ENCODE data around the gene HOXB2.
"Not testable (repeated sequence)": the region's sequence is repeated elsewhere in the genome, so short reads cannot be mapped to it uniquely, and the experiment has no call there.

Gene HOXB2

GRCh38 chr17:48510761-48511604 is 33.9 kb downstream of the HOXB2 start:
- Histone ChIP-seq H3K4me1 (peaks cover 0 to 13% (median 7%) of the 10 kb centered on the region in 10 experiments; a peak in 12 of 20 replicates), H3K36me3 (no peaks in the 10 kb centered on the region), H3K27ac (no peak overlapping the region), H4K20me1 (no peaks in the 10 kb centered on the region), H3K9ac (no peak overlapping the region), H3K4me3 (no peak overlapping the region), H3K4me2 (no peak overlapping the region), H3K27me3 (peaks cover 0 to 5% (median 0%) of the 10 kb centered on the region in 11 experiments; a peak in 4 of 22 replicates), H3K9me3 (replicated peaks in 1 of 11) (no peaks in the 10 kb centered on the region)
- no peak for TF ChIP-seq Cebpa-rat (IDR thresholded peaks at IDR 0.05)

DNA sequence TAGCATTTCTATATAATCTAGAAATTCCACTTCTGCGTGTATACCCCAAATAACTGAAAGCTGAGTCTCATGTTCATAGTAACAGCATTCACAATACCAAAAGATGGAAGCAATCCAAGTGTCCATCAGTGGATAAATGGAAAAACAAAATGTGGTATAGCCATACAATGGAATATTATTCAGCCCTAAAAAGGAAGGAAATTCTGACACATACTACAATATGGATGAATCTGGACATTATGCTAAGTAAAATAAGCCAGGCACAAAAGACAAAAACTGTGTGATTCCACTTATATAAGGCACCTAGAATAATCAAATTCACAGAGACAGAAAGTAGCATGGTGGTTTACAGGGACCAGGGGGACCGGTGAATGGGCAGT is 34.5 kb downstream of the HOXB2 start:
- Histone ChIP-seq H3K9ac (no peak overlapping the region), H4K20me1 (no peaks in the 10 kb centered on the region), H3K9me3 (replicated peaks in 1 of 11) (no peaks in the 10 kb centered on the region), H3K4me1 (peaks cover 0 to 19% (median 7%) of the 10 kb centered on the region in 10 experiments; a peak in 12 of 20 replicates), H3K27me3 (peaks cover 0 to 2% (median 0%) of the 10 kb centered on the region in 11 experiments; a peak in 3 of 22 replicates), H3K27ac (no peak overlapping the region), H3K36me3 (no peaks in the 10 kb centered on the region), H3K4me2 (no peak overlapping the region), H3K4me3 (no peak overlapping the region)
- no peak for TF ChIP-seq Cebpa-rat (IDR thresholded peaks at IDR 0.05)

DNA sequence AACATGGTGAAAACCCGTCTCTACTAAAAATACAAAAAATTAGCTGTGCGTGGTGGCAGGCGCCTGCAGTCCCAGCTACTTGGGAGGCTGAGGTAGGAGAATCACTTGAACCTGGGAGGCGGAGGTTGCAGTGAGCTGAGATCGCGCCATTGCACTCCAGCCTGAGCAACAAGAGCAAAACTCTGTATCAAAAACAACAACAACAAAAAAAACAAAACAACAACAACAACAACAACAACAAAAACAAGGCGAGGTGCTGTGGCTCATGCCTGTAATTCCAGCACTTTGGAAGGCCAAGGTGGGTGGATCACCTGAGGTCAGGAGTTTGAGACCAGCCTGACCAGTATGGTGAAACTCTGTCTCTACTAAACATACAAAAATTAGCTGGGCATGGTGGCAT is 35.2 kb downstream of the HOXB2 start:
- H3K4me3 ChIP-seq; H3K9ac ChIP-seq; H3K4me2 ChIP-seq; H3K9me3 ChIP-seq (replicated peaks in 1 of 11); H3K27ac ChIP-seq; H3K36me3 ChIP-seq; H3K27me3 ChIP-seq; H4K20me1 ChIP-seq: not testable (repeated sequence)
- H3K4me1 ChIP-seq = peaks cover 0 to 19% (median 7%) of the 10 kb centered on the region in 10 experiments; a peak in 12 of 20 replicates

GRCh38 chr17:48506246-48506645 is 38.7 kb downstream of the HOXB2 start:
- Histone ChIP-seq H3K4me3 (no peak overlapping the region), H3K9me3 (replicated peaks in 1 of 11) (no peaks in the 10 kb centered on the region), H3K36me3 (no peaks in the 10 kb centered on the region), H3K27ac (peak overlapping the region in 1 of 11 experiments; percentile 22; a peak in 1 of 22 replicates), H3K4me1 (peaks cover 0 to 19% (median 0%) of the 10 kb centered on the region in 10 experiments; a peak in 8 of 20 replicates), H3K4me2 (peak overlapping the region in 5 of 11 experiments; percentile 0 to 55 (median 16); a peak in 7 of 22 replicates), H3K9ac (no peak overlapping the region), H4K20me1 (no peaks in the 10 kb centered on the region), H3K27me3 (0 out of 22 replicates have a peak, but pooled peaks cover 0 to 5% (median 0%) of the 10 kb centered on the region in 11 experiments)
- no peak for TF ChIP-seq Cebpa-rat (IDR thresholded peaks at IDR 0.05)

DNA sequence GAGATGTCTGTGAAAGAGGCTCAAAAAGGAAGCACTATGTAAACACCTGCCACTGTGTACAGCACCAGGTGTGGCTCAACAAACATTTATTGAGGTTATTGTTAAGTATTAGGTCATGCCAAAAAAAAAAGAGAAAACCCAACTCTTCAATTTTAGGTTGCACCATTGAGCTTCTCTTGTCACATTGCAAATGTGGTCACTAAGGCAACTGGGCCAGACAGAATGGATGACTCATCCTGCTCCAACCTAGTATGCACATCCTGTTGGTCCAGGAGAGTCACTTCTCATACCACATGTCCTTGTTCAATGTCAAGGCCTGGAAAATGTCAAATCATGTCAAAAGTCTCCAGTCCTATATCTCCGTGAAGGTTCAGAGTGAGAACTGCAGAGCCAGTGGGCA is 39.1 kb downstream of the HOXB2 start:
- Histone ChIP-seq H3K4me1 (peaks cover 0 to 19% (median 0%) of the 10 kb centered on the region in 10 experiments; a peak in 8 of 20 replicates), H3K9me3 (replicated peaks in 1 of 11) (no peaks in the 10 kb centered on the region), H4K20me1 (no peaks in the 10 kb centered on the region), H3K36me3 (no peaks in the 10 kb centered on the region), H3K4me3 (no peak overlapping the region), H3K4me2 (peak overlapping the region in 6 of 11 experiments; percentile 0 to 55 (median 18); a peak in 8 of 22 replicates), H3K9ac (no peak overlapping the region), H3K27ac (peak overlapping the region in 1 of 11 experiments; percentile 22; a peak in 1 of 22 replicates), H3K27me3 (0 out of 22 replicates have a peak, but pooled peaks cover 0 to 5% (median 0%) of the 10 kb centered on the region in 11 experiments)
- 0 out of 22 replicates have a peak, but pooled peaks of 1 of the 11 experiments have one; percentile 14 for TF ChIP-seq Cebpa-rat (IDR thresholded peaks at IDR 0.05)

GRCh38 chr17:48504953-48505352 is 40.0 kb downstream of the HOXB2 start:
- Histone ChIP-seq H3K27me3 (0 out of 22 replicates have a peak, but pooled peaks cover 0 to 5% (median 0%) of the 10 kb centered on the region in 11 experiments), H3K4me1 (peaks cover 0 to 19% (median 0%) of the 10 kb centered on the region in 10 experiments; a peak in 8 of 20 replicates), H4K20me1 (no peaks in the 10 kb centered on the region), H3K9ac (no peak overlapping the region), H3K4me3 (no peak overlapping the region), H3K9me3 (replicated peaks in 1 of 11) (no peaks in the 10 kb centered on the region), H3K27ac (no peak overlapping the region), H3K4me2 (no peak overlapping the region), H3K36me3 (no peaks in the 10 kb centered on the region)
- TF ChIP-seq Cebpa-rat (IDR thresholded peaks at IDR 0.05) = no peak

DNA sequence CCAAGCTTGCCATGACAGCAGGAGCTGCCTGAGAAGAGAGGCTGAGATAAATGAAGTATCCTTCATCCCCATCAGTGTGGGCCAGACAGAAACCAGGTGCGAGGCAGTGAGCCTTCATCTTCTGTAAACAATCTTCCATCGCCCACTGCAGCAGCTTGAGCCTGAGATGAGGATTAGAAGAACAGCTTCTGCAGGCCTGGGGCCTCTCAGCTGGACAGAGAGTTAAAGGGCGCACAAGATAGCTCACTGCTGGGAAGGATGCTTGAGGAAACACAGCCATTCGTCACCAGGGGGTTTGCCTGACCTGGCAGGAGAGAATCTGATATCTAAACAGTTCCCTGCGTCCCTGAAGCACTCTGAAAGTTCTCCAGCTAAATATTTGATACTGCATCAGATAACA is 41.2 kb downstream of the HOXB2 start:
- no peak for TF ChIP-seq Cebpa-rat (IDR thresholded peaks at IDR 0.05)
- Histone ChIP-seq H3K9me3 (replicated peaks in 1 of 11) (no peaks in the 10 kb centered on the region), H3K4me3 (no peak overlapping the region), H3K4me2 (no peak overlapping the region), H4K20me1 (no peaks in the 10 kb centered on the region), H3K4me1 (peaks cover 0 to 19% (median 0%) of the 10 kb centered on the region in 10 experiments; a peak in 8 of 20 replicates), H3K9ac (no peak overlapping the region), H3K27ac (no peak overlapping the region), H3K27me3 (0 out of 22 replicates have a peak, but pooled peaks cover 0 to 5% (median 0%) of the 10 kb centered on the region in 11 experiments), H3K36me3 (no peaks in the 10 kb centered on the region)

DNA sequence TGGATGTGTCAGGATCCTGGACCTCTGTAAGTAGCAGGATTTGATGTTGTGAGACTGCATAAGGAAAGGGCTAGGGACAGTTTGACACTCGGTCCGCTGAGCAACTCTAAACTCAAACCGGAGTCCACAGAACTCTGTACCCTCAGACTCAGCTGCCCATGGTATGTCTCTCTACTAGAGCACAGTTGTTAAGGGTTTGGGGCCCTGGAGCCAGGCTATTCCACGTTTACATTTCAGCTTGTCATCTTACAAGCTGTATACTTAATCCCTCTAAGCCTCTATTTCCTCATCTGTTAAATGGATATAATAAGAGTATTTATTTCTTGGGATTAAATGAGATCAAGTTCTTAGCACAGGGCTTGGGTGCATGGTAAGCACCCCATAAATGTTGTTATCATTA is 42.0 kb downstream of the HOXB2 start:
- TF ChIP-seq Cebpa-rat (IDR thresholded peaks at IDR 0.05) = no peak

GRCh38 chr17:48502312-48502711 is 42.6 kb downstream of the HOXB2 start:
- Histone ChIP-seq H3K4me2 (no peak overlapping the region), H3K27me3 (peaks cover 0 to 5% (median 0%) of the 10 kb centered on the region in 11 experiments; a peak in 1 of 22 replicates), H3K9ac (no peak overlapping the region), H3K9me3 (replicated peaks in 1 of 11) (no peaks in the 10 kb centered on the region), H3K4me3 (no peak overlapping the region), H3K27ac (no peak overlapping the region), H3K4me1 (peaks cover 0 to 19% (median 0%) of the 10 kb centered on the region in 10 experiments; a peak in 8 of 20 replicates), H3K36me3 (no peaks in the 10 kb centered on the region), H4K20me1 (no peaks in the 10 kb centered on the region)
- no peak for TF ChIP-seq Cebpa-rat (IDR thresholded peaks at IDR 0.05)

More for the DNA sequence above, 42.0 kb downstream of the HOXB2 start:
- no peak overlapping the region for H3K4me3 ChIP-seq
- H3K36me3 ChIP-seq = no peaks in the 10 kb centered on the region
- no peak overlapping the region for H3K27ac ChIP-seq
- peaks cover 0 to 5% (median 0%) of the 10 kb centered on the region in 11 experiments; a peak in 1 of 22 replicates for H3K27me3 ChIP-seq
- no peaks in the 10 kb centered on the region for H3K9me3 ChIP-seq (replicated peaks in 1 of 11)
- no peaks in the 10 kb centered on the region for H4K20me1 ChIP-seq
- H3K9ac ChIP-seq = no peak overlapping the region
- H3K4me1 ChIP-seq = peaks cover 0 to 19% (median 0%) of the 10 kb centered on the region in 10 experiments; a peak in 8 of 20 replicates
- H3K4me2 ChIP-seq = no peak overlapping the region

Measured in BLaER1 treated with 17β-estradiol and CSF1 and Interleukin-3, amounts not matched to agents 10 nM and 100 nM (cell line).